H1 (cell line): ENCODE data around the gene ABHD16A. TPM values are rescaled to one million over a fixed set of nuclear protein-coding genes. Genes with fewer than 3 reads are reported as not detected.

Source experiments
- SP2 ChIP-seq: IDR thresholded peaks from 2 replicates; pipeline ENCODE4 v1.6.1; 2012; ENCODE audit warnings: mild to moderate bottlenecking, low read length, inconsistent platforms
- polyA plus RNA-seq, 7 experiments: library from polyadenylated mRNA; depleted of rRNA in 3 of 7; stranded (reverse) in 5 of 7; unstranded in 2 of 7; fragments of >200 nt in 5 of 7; fragments of 200-250 nt in 2 of 7; gene quantifications; 1 replicate in 5 of 7; 2 replicates in 1 of 7; 4 replicates in 1 of 7; pipeline versions ENCODE4 v1.2.1 to v1.2.3, GENCODE V29; 2011 to 2013; ENCODE audit warnings: missing spikeins in 2 of 7, mixed read lengths in 2 of 7
- total RNA-seq: library from RNA; stranded (reverse); fragmentation: NEBNext Ultra II Directional; extraction: Animal tissue kit (Norgen Biotek cat#: 25700); gene quantifications from 2 replicates; pipeline ENCODE4 v1.2.1, GENCODE V29; 2021

The ABHD16A gene
- total and polyA plus RNA-seq, 2 of the 8 experiments (the other 6 are each of a cell fraction or from before 2014, with no cell fraction given), result 32.9 to 40.2 TPM

DNA sequence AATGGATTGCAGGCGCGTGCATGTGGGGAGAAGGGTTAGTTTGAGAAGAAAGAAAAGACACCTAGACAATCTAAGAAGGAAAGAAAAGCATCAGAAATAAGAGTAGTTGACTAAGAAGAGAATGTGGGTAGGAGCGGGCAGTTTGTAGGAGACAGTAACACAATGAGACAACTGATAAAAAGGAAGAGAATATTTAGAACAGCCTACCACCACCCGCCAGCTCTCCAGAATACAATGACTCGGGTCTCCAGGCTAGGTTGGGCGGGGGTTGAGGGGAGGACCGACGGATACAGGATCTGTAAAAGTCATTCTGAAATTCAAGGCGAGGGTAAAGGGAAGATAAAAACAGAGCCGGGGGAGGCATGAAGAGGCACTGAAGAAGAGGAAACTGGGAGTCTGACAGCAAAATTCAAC is 712 bp downstream of the ABHD16A start (continued):
- no peak for TF ChIP-seq SP2
